ENCODE data around the gene DUSP2. TPM values are rescaled to one million over a fixed set of nuclear protein-coding genes. Genes with fewer than 3 reads are reported as not detected.

DUSP2 gene
- total and polyA plus RNA-seq, 10 of the 15 experiments (the other 5 are each of a cell fraction or from before 2014, with no cell fraction given): 9.7 to 212 (median 57.2) TPM

- WGBS (ENCODE audit: insufficient coverage, insufficient replicate concordance, low lambda C conversion rate, missing lambda C conversion rate): 56% methylated on average over 15 of the region's 15 CpGs
- H3K79me2 ChIP-seq (ENCODE audit: control insufficient read depth, insufficient read depth, low read length): peaks cover under 1% of the 10 kb centered on the region
These were observed 7.7 kb downstream of the DUSP2 start for GRCh38 chr2:96137321-96138178.

More at GRCh38 chr2:96137321-96138178, 7.7 kb downstream of the DUSP2 start:
- H4K20me1 ChIP-seq (ENCODE audit: control insufficient read depth, insufficient read depth): no peaks in the 10 kb centered on the region
- DNase-seq (ENCODE audit: low read depth, low spot score): no peak
- peaks cover 7% of the 10 kb centered on the region for H3K4me1 ChIP-seq (ENCODE audit: control insufficient read depth, insufficient read depth, low read length)
- no peak overlapping the region for H2AFZ ChIP-seq (ENCODE audit: control insufficient read depth, low read depth, low read length)
- no peaks in the 10 kb centered on the region for H3K9me3 ChIP-seq (replicated peaks; ENCODE audit: control insufficient read depth, insufficient read depth, low read length)
- TF ChIP-seq POU2F2 (IDR thresholded peaks at IDR 0.05; ENCODE audit: borderline replicate concordance, low read depth, low read length) (no peak; the same call in none of the 3 replicates), IKZF1 (conservative IDR thresholded peaks at IDR 0.05) (0 out of 2 replicates have a peak, but pooled peaks have one; percentile 6), SMARCA5 (IDR thresholded peaks at IDR 0.05) (no peak), PBX3 (IDR thresholded peaks at IDR 0.05; ENCODE audit: insufficient replicate concordance, low read depth, low read length) (peak; percentile 53), ZNF592 (IDR thresholded peaks at IDR 0.05) (no peak), SMAD5 (IDR thresholded peaks at IDR 0.05; ENCODE audit: low read depth) (0 out of 2 replicates have a peak, but pooled peaks have one; percentile 17), RELB (IDR thresholded peaks at IDR 0.05; ENCODE audit: low read depth) (no peak), POLR2AphosphoS5 (IDR thresholded peaks at IDR 0.05; ENCODE audit: low read length) (peak; percentile 85), CBX3 (IDR thresholded peaks at IDR 0.05; ENCODE audit: borderline replicate concordance, low read depth) (no peak)
- ChIA-PET POLR2A (interaction anchor here (0.6 to 3.9 kb wide), 4 partner anchors 20 to 130 kb away, joined by 3 to 31 read pairs (median 8); no protein-coding TSS in a partner anchor), RAD21 (ENCODE audit: unreplicated experiment) (interaction anchor here (0.6 to 18.1 kb wide), 13 partner anchors 10 to 145 kb away, joined by 3 to 463 read pairs (median 11); no protein-coding TSS in a partner anchor), SMC1A (ENCODE audit: uncharacterized antibody, unreplicated experiment) (interaction anchor here (0.8 to 14.4 kb wide), 14 partner anchors 10 to 145 kb away, joined by 3 to 338 read pairs (median 8); no protein-coding TSS in a partner anchor), CTCF (interaction anchor here (0.5 to 14.4 kb wide), 22 partner anchors 10 to 222 kb away, joined by 3 to 535 read pairs (median 6); partner anchors contain the start of genes ADRA2B and ITPRIPL1)
- no peak overlapping the region for H3K4me3 ChIP-seq
- intact Hi-C loops (cut with micrococcal nuclease; ENCODE audit: unreplicated experiment): loop anchor here (1.0 to 2.0 kb wide), 2 partner anchors 37 to 127 kb away; partner anchors contain the start of gene TMEM127
- in situ Hi-C loops (cut with MboI): no loop called here
- peak; percentile 2 for ATAC-seq
- H3K27me3 ChIP-seq (replicated peaks in 1 of 2; ENCODE audit: control insufficient read depth in 2 of 2, insufficient read depth in 2 of 2, low read length in 1 of 2): no peaks in the 10 kb centered on the region; a peak in 1 of 4 replicates
- BruUV-seq (replicated peaks): no TSS peak
- no peak overlapping the region for H3K27ac ChIP-seq (ENCODE audit: control insufficient read depth, insufficient read depth)
- no peak overlapping the region for H3K4me2 ChIP-seq (ENCODE audit: control insufficient read depth, insufficient read depth)
- no peak for FAIRE-seq
- H3K36me3 ChIP-seq (ENCODE audit: control insufficient read depth in 2 of 2, insufficient read depth in 2 of 2, low read length in 1 of 2): no peaks in the 10 kb centered on the region
- H3K9ac ChIP-seq (ENCODE audit: control insufficient read depth, insufficient read depth, low read length): no peak overlapping the region

Measured in GM12878 (cell line).